COLO829 (cell line): ENCODE results near the gene UBA52.
A peak's percentile ranks its signal among the peaks of the same experiment; 100 is the strongest.
"Not testable (repeated sequence)": the region's sequence is repeated elsewhere in the genome, so short reads cannot be mapped to it uniquely, and the experiment has no call there.

Experiments
- DNase-seq: peaks from one replicate; pipeline ENCODE4 v3.0.0; 2012; ENCODE audit warnings: low spot score

UBA52 gene

GRCh38 chr19:18571564-18572344 is at the start of gene UBA52:
UBA52 (plus strand) TSS chr19:18571857; CDS start chr19:18573301, 1,444 bp downstream.
- DNase-seq = peak; percentile 84

DNA sequence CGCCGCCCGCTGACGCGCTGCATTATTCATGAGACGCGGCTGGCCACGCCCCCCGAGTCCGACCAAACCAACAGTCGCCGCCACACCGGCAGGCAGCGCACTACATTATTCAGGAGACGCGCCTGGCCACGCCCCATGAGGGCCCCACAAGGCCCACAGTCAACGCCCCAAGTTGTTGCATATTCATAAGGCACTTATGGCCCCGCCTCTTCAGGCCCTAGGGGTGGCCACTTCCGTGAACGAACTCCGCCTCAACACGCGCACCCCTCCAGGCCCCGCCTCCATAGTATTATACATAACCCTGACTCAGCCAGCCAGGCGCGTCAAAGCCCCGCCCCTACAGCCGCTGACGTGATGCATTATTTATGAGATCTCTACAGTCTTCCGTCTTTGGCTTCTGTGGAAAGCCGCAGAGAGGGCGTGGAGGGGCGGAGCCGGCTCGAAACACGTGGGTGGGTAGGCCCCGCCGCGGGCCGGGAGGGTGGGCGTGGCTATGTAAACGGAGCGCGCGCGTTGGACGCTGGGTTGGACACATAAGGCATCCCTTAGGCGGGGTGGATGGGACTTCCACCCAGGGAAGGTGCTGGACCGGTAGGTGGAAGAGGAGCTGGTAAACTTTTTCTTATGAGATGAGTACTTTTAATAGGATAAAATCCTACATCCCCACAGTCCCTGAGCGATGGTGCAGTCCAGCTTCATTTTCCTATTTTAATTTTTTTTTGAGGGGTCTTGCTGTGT is 49.4 kb upstream of the UBA52 start:
- DNase-seq = peak; percentile 100

- not testable (repeated sequence) for DNase-seq
Measured at GRCh38 chr19:18522862-18523440, 48.7 kb upstream of the UBA52 start.

DNA sequence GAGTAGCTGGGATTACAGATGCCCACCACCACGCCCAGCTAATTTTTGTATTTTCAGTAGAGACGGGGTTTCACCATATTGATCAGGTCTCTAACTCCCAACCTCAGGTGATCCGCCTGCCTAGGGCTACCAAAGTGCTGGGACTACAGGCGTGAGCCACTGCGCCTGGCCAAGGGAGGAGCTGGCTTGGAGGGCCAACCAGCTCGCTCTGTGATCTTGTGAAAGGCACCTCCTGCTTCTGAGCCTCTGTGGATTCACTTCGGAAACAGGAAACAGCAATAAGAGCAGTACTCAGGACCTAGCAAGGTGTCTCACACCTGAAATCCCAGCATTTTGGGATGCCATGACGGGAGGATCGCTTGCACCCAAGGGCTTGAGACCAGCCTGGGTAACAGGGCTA is 47.8 kb upstream of the UBA52 start:
- no peak for DNase-seq

DNA sequence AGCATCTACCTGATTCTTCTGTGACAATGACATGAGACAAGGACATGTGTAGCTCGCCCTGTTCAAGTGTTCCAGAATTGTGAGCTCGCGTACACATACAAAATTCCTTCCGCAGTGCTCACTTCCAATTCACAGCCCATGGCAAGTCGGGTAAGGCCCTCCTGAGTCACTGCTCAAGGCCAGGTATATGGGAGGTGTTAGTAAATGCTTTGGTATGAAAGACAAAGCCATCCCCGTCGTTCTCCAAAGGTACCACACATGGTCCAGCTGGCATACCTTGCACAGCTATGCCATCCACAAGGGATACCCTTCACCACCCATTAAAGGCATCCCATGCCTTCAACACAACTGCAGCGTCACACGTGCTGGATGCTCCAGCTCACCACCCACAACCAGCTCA is 45.3 kb upstream of the UBA52 start:
- DNase-seq = no peak

- DNase-seq = no peak
Measured at GRCh38 chr19:18529782-18530181, 41.9 kb upstream of the UBA52 start.

- DNase-seq = no peak
Measured at GRCh38 chr19:18531485-18531884, 40.2 kb upstream of the UBA52 start.

DNA sequence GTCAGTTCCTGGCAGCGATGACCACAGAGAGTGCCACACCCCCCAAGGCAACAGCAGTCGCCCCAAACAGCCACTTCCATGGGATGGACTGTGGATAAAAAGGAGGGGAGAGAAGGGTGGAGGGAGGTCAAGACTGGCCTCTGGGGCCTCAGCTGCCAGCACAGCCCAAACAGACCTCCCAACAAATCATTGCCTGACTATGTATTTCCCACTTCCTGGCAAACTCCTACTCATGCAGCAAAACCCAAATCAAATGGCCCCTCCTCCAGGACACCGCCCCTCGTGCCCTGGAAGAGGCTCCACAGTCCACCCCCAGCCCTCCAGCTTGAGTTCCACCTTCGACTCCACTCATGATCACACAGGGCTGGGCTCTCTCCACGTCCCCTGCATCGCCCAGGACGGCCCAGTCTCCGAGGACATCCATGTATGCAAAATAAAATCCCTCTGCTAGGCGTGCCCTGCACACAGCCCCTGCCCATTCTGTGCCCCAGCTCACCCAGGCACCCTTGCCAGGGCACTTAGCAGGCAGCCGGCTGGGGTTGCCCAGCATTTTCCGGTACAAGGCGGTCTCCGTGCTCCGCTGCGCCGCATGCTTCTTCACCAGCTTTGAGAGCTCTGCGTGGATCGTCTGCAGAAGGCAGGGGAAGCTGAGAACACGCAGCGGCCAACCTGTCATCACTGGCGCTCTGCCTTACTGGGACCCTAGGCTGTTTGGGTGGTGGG is 39.3 kb upstream of the UBA52 start:
- DNase-seq = no peak

DNA sequence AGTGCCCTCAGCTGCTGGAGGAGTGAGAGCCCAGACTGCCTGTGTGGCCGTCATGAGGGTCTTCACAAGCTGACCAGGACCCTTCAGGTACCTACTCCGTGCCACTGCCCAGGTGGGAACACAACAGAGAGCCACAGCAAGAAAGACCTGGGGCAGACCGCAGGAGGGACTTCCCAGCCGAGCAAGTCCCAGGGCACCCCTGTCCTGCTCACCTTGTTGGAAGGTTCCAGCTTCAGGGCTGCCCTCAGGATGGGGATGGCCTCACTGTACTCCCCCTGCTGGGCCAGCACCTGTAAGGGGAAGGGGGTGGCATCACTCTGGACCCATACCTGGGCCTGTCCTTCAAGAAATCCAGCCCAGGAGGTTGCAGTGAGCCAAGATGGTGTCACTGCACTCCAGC is 38.6 kb upstream of the UBA52 start:
- DNase-seq = no peak

DNA sequence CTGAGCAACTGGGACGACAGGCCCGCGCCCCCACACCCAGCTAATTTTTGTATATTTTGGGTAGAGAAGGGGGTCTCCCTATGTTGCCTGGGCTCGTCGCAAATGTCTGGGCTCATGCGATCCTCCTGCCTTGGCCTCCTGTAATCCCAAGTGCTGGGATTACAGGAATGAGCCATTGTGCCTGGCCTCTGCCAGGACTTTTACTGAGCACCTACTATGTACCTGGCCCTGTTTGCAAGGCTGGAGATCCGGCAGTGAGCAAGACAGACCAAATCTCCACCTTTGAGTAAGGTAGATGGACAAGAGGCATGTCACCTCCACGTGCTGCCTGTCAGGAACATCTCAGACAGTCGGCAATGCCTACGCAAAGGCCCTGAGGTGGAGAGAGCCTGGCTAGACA is 35.2 kb upstream of the UBA52 start:
- DNase-seq = no peak

DNA sequence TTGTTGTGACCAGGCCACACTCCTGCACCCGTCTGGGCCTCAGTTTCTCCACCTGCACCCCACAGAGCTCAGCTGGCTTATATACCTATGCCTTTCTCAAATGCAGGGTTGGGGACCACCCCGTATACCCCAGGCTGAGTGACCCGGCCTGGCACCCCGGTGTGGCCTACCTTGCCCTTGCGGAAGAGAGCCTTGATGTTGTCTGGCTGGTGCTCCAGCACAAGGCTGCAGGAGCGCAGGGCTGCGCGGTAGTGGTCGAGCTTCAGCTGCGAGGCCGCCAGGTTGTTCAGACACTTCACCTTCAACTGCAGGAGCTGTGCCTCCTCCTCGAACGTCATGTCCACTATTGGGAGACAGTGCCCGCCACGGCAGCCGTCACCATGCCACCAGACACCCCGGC is 34.2 kb upstream of the UBA52 start:
- DNase-seq = no peak

- DNase-seq = no peak
Measured at GRCh38 chr19:18538115-18538514, 33.5 kb upstream of the UBA52 start.

DNA sequence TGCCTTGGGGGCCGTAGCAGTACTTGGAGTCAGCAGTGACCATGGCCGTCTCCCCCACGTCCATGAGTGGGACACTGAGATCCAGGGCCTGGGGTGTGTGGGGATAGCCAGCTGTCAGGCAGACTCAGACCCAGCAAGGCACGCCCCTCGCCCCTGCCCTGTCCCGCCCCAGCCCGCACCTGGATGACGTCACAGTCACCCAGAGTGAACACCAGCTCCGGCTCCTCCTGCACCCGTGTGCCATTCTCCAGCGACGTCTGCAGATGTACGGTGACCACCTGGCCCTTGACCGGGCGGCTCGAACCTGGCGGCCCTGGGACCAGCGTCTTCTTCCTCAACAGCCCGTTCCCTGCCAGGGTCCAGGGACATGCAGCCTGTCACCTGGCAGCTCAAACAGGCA is 32.3 kb upstream of the UBA52 start:
- no peak for DNase-seq

DNA sequence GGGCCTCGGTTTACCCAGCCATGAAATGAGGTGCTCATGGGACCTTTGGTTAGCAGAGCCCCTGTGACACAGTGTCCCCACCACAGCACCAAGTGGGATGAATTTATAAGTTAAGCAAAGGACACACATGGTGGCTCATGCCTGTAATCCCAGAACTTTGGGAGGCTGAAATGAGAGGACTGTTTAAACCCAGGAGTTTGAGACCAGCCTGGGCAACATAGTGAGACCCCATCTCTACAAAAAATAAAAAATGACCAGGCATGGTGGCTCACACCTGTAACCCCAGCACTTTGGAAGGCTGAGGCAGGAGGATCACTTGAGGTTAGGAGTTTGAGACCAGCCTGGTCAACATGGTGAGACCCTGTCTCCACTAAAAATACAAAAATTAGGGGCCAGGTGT is 31.5 kb upstream of the UBA52 start:
- not testable (repeated sequence) for DNase-seq

- no peak for DNase-seq
Measured at GRCh38 chr19:18541258-18541991, 30.2 kb upstream of the UBA52 start.

- DNase-seq = no peak
Measured at GRCh38 chr19:18541992-18542940, 29.4 kb upstream of the UBA52 start.

GRCh38 chr19:18542941-18543813 is 28.5 kb upstream of the UBA52 start, which contains the start of gene FKBP8:
FKBP8 (minus strand) TSS chr19:18543573; CDS start chr19:18541970, 1,603 bp downstream.
- peak; percentile 95 for DNase-seq

DNA sequence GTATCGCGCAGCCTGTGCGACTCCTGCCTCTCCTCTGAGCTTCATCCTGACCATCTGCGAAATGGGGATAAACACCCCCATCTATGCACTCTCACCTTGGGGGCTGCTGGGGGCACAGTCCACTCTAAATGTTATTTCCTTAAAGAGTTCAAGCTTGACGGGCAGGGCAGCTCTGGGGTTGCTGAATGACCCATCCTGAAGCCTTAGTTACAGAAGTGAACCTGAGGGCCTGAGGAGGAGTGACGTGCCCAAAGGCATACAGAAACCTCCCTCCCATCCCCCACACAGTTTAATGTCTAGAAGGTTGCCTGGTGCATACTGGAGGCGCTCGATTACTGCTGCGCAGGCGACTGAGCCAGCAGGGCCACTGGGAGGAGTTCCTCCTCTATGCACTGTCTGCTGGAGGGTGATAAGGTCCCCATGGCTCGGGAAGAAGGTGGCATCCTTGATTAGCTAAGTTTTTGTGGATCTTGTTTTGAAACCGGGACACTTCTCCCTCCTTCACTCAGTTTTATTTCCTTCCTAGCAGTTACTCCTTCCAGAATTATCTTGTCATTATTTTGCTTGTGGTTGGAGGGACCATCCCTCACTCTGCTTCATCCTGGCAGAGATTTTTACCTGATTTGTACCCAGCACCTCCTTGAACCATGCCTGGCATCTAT is 27.7 kb upstream of the UBA52 start:
- no peak for DNase-seq

DNA sequence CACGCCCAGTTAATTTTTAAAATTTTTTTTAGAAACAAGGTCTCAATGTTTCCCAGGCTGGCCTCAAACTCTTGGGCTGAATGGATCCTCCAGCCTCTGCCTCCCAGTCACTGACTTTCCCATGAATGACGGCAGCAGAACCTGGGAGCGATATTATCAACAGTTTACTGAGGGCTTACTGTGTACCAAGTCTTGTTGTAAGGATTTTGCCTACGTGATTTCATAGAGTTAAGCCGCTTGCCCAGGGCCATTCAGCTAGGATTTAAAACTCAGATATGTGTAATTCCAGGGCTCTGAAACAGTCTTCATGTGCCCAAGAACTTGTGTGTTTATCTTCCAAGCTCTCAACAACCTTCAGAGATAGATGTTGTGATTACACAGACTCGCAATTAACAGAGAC is 20.0 kb upstream of the UBA52 start:
- no peak for DNase-seq
